ENCODE measurements around the gene DHFR. TPM values are rescaled to one million over a fixed set of nuclear protein-coding genes. Genes with fewer than 3 reads are reported as not detected.

The DHFR gene
- 10 to 100 TPM in 5 of 10 donors, 1 to 10 TPM in 5; 4.3 to 19.6 (median 10.1) TPM for total RNA-seq
- polyA plus RNA-seq, result 1 to 10 TPM; 4.1 to 9.9 TPM
- long read RNA-seq, donor 1, transcript DHFR-201 (6 exons, 3,917 nt), result major isoform, 10 of 14 reads
- long read RNA-seq, donor 1, partial matches to known transcripts, result 0 of 14 reads
- long read RNA-seq, donor 1, other reads (novel, unspliced or antisense), result 4 of 14 reads
- long read RNA-seq, donor 2, transcript DHFR-201 (6 exons, 3,917 nt), result major isoform, 10 of 13 reads
- long read RNA-seq, donor 2, partial matches to known transcripts, result 0 of 13 reads
- long read RNA-seq, donor 2, other reads (novel, unspliced or antisense), result 3 of 13 reads
- long read RNA-seq, donor 3, result 0 reads

DNA sequence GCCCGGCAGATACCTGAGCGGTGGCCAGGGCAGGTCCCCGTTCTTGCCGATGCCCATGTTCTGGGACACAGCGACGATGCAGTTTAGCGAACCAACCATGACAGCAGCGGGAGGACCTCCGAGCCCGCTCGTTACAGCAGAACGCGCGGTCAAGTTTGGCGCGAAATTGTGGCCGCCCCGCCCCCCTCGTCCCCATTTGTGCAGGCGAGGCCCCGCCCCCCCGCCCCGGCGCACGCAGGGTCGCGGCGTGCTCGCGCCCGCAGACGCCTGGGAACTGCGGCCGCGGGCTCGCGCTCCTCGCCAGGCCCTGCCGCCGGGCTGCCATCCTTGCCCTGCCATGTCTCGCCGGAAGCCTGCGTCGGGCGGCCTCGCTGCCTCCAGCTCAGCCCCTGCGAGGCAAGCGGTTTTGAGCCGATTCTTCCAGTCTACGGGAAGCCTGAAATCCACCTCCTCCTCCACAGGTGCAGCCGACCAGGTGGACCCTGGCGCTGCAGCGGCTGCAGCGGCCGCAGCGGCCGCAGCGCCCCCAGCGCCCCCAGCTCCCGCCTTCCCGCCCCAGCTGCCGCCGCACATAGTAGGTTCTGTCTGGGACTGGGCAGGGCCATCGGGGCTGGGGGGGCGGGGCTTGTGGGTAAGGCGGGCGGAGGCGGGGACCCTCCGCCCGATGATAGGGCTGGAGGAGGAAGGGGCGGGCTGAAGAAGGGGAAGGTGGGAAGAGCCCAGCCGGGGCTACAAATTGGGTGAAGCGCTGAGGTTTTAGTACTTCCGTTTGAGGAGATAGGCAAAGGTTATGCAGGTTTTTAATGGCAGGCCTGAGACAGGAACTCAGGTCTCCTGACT lies at the start of gene DHFR, which contains the start of gene MSH3:
TSS of gene DHFR (minus strand) at position 593 of the 840 bp plus-strand sequence. CDS start at position 99, 494 bp downstream.
TSS of gene MSH3 (plus strand) at position 262 of the 840 bp plus-strand sequence. CDS start at position 338, 76 bp downstream.
- WGBS, 2 donors, result 0 to 1% methylated on average over 70 to 72 of the region's 74 CpGs
- intact Hi-C loops (cut with DNase I), result loop anchor here in 1 of 10 donors (10.0 kb wide), 1 partner anchor 170 kb away; the partner anchor contains the start of gene FAM151B

GRCh38 chr5:80704221-80704620 lies 49.4 kb upstream of the DHFR start:
- TF ChIP-seq, protein P1, sequence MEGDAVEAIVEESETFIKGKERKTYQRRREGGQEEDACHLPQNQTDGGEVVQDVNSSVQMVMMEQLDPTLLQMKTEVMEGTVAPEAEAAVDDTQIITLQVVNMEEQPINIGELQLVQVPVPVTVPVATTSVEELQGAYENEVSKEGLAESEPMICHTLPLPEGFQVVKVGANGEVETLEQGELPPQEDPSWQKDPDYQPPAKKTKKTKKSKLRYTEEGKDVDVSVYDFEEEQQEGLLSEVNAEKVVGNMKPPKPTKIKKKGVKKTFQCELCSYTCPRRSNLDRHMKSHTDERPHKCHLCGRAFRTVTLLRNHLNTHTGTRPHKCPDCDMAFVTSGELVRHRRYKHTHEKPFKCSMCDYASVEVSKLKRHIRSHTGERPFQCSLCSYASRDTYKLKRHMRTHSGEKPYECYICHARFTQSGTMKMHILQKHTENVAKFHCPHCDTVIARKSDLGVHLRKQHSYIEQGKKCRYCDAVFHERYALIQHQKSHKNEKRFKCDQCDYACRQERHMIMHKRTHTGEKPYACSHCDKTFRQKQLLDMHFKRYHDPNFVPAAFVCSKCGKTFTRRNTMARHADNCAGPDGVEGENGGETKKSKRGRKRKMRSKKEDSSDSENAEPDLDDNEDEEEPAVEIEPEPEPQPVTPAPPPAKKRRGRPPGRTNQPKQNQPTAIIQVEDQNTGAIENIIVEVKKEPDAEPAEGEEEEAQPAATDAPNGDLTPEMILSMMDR (IDR thresholded peaks at IDR 0.05), result no peak
- intact Hi-C loops (cut with DNase I), result no loop called here
- no peaks in the 10 kb centered on the region for H3K27me3 ChIP-seq
- H3K36me3 ChIP-seq, result peaks cover 0 to 38% (median 0%) of the 10 kb centered on the region in 9 donors
- WGBS, 2 donors, result 76 to 98% methylated on average over 1 of the region's 1 CpG
- ATAC-seq, result no peak
- no peak for DNase-seq
- no peak overlapping the region for H3K27ac ChIP-seq
- H3K4me3 ChIP-seq, result no peak overlapping the region
- H3K4me1 ChIP-seq, result peaks cover 0 to 16% (median 0%) of the 10 kb centered on the region in 9 donors
- no peaks in the 10 kb centered on the region for H3K9me3 ChIP-seq

More for the DNA sequence above, at the start of gene DHFR, which contains the start of gene MSH3:
- DNase-seq (peak; percentile 87 to 90), ATAC-seq (peak; percentile 43 to 74 (median 62))
- peaks cover 0 to 27% (median 18%) of the 10 kb centered on the region in 9 donors for H3K4me1 ChIP-seq
- peaks cover 0 to 38% (median 20%) of the 10 kb centered on the region in 9 donors for H3K36me3 ChIP-seq
- H3K27ac ChIP-seq, result peak within 1 kb of the TSS; percentile 88 to 99 (median 97)
- H3K4me3 ChIP-seq, result peak within 1 kb of the TSS; percentile 69 to 100 (median 94)
- TF ChIP-seq, protein P1 (IDR thresholded peaks at IDR 0.05), result peak in 5 of 9 donors; percentile 5 to 50 (median 38)
- H3K27me3 ChIP-seq, result no peaks in the 10 kb centered on the region
- H3K9me3 ChIP-seq, result no peaks in the 10 kb centered on the region

- peaks cover 0 to 16% (median 0%) of the 10 kb centered on the region in 9 donors for H3K4me1 ChIP-seq
- 63 to 77% methylated on average over 5 of the region's 5 CpGs for WGBS, 2 donors
- H3K27me3 ChIP-seq, result no peaks in the 10 kb centered on the region
- no peak overlapping the region for H3K27ac ChIP-seq
- H3K9me3 ChIP-seq, result no peaks in the 10 kb centered on the region
- no peak overlapping the region for H3K4me3 ChIP-seq
- TF ChIP-seq, protein P1 (IDR thresholded peaks at IDR 0.05), result no peak
- intact Hi-C loops (cut with DNase I), result no loop called here
- peaks cover 0 to 35% (median 0%) of the 10 kb centered on the region in 9 donors for H3K36me3 ChIP-seq
- no peak for DNase-seq
- ATAC-seq, result no peak
Observed at GRCh38 chr5:80703747-80704146, 49.0 kb upstream of the DHFR start.

GRCh38 chr5:80703291-80703690 lies 48.5 kb upstream of the DHFR start:
- peaks cover 0 to 16% (median 0%) of the 10 kb centered on the region in 9 donors for H3K4me1 ChIP-seq
- H3K9me3 ChIP-seq, result no peaks in the 10 kb centered on the region
- H3K36me3 ChIP-seq, result peaks cover 0 to 31% (median 0%) of the 10 kb centered on the region in 9 donors
- TF ChIP-seq, protein P1 (IDR thresholded peaks at IDR 0.05), result no peak
- intact Hi-C loops (cut with DNase I), result no loop called here
- no peaks in the 10 kb centered on the region for H3K27me3 ChIP-seq
- no peak overlapping the region for H3K27ac ChIP-seq
- no peak overlapping the region for H3K4me3 ChIP-seq
- no peak for DNase-seq
- no peak for ATAC-seq

Measured in heart right ventricle (tissue), 16 donors.